ENCODE results near the gene NCF1.
"Not testable (repeated sequence)": the region's sequence is repeated elsewhere in the genome, so short reads cannot be mapped to it uniquely, and the experiment has no call there.

Gene NCF1

DNA sequence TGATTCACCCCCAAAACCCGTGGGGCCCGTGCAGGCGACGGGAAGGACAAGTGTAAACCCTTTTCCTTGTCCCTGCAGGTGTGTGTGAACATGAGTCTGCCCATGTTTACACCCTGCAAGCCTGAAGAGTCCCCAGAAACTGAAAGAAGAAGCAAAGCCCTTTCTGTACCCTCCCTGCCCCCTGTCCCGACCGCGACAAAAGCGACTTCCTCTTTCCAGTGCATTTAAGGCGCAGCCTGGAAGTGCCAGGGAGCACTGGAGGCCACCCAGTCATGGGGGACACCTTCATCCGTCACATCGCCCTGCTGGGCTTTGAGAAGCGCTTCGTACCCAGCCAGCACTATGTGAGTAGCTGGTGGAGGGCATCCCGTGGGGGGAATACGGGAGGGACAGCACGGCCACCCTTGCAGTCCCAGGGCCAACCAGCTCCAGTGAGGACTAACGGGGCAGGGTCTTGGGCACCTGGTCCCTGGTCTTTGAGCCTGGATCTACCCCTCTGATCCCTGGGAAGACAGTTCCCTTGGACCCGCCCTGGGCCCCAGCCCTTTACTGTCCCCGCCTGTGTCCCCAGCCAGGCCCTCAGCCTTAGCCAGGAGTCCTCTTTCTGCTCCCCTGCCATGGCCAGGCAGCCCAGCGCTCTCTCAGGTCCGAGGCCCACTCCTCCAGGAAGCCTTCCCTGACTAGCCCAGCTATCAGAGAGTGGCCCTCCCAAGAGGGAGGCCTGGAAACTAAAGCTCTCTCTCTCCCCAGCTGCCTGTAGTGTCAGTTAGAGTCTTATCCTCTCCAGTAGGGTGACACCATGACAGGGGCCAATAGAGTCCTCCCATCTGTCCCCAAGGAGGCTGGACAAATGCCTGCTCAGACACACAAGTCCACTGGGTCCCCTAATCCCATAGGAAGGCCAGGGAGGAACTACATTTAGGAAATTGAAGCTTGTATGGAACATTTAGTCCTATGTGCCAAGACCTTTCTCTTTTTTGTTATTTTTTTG, at the start of gene NCF1:
Gene NCF1 (plus strand): TSS at position 252 of the 991 bp plus-strand sequence. CDS start 21 bp downstream, at position 273.
- DNase-seq (ENCODE audit: low read depth): not testable (repeated sequence)

DNA sequence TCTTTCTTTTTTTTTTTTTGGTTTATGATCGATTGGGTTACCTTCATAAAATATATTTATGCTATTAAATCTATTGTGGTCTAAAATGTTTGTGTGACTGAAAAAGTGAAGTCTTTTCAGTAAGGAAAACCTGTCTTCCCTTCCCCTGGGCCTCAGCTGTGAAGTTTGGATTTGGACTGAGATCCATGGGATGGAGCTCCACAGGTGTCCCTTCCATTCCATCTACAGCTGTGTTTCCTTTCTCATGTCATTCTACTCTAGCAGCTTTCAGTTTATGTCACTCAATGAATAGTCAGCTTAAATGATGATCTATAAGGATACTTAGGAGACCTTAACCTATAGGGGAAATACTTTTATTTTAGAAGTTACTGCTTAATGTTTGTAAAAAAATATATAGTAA, 48.0 kb upstream of the NCF1 start:
- DNase-seq (ENCODE audit: low read depth): no peak

DNA sequence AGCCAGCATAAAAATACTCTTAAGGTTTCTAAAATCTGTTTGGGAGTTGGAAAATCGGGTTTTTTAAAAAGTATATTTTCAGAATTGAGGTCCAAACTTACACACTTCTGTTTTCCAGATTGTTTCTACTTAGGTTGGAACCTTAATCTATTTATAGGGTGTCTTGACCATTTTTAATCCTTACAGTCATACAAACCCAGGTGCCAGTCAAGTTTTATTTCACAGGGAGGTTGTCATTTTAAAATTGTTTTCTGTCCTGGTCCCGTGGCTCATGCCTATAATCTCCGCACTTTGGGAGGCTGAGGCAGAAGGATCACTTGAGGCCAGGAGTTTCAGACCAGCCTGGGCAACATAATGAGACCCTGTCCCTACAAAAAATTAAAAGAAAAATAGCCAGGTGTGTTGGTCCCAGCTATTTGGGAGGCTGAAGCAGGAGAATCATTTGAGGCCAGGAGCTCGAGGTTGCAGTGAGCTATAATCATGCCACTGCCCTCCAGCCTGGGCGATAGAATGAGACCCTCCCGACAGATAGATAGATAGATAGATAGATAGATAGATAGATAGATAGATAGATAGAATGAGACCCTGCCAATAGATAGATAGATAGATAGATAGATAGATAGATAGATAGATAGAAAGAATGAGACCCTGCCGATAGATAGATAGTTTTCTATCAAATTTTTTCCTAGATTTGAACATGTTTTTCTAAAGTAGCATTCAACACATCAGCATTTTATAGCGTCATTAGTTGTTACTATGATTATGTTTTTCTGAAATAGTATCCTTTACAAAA, 47.3 kb upstream of the NCF1 start:
- no peak for DNase-seq (ENCODE audit: low read depth)

DNA sequence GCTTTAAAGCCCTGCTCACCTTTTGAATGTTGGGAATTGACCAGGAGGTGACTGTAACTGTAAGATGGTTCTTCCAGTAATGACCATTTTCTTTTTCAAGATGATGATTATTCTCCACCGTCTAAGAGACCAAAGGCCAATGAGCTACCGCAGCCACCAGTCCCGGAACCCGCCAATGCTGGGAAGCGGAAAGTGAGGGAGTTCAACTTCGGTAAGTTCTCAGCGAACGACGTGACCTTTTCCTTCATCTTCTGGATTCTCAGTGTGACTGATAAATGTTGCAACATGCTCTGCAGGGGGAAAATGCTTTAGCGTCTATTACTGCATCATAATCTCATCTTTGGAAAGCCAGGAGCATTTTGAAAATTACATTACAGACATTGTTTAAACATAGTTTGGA, 45.1 kb upstream of the NCF1 start:
- DNase-seq (ENCODE audit: low read depth): not testable (repeated sequence)

DNA sequence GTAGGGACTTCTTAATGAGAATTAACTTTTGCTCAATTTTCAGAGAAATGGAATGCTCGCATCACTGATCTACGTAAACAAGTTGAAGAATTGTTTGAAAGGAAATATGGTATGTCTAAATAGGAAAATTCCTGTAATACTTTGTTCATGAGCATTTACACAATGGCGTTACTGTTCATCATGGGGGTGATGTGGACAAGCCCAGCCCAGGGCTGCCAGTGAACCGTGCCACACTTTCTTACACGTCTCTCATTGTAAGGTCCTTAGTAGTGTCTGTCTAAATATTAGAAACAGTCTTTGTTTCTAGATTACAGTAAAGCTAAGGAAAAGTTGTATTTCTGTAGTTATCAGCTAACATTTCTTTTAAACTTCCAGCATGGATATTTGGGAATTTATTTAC, 43.6 kb upstream of the NCF1 start:
- DNase-seq (ENCODE audit: low read depth): not testable (repeated sequence)

DNA sequence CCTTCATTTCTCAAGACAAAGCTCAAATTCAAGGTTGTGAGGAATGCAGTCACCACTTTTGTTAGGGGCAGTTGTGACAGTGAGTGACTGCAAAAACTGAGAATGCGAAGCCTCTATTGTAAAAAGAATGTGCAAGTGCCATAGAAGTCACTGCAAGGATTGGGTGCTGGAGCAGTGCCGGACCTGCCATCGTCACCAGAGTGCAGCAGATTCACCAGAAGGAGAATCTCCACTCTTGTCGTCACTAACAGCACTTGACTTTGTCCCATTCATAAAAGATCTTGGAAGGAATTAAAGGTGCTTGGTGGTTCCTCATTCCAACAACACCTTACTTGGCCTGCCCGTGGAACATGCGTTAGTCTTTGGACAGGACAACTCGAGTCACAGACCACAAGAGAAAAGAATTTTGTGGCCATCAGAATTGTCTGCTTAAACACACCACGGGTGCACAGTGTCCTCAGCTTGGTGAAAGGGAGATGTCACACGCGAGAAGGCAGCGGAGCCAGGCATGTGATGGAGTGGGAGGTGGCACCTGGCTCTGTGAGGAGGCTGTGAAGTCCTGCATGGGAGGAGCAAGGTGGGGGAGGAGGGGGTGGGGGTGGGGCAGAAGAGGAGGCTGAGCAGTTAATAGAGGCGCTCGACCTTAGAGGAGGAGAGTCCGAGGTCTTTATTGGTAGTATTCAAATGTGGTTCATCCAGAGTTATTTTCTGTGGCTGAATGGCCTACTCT, 33.7 kb upstream of the NCF1 start:
- DNase-seq (ENCODE audit: low read depth): not testable (repeated sequence)

DNA sequence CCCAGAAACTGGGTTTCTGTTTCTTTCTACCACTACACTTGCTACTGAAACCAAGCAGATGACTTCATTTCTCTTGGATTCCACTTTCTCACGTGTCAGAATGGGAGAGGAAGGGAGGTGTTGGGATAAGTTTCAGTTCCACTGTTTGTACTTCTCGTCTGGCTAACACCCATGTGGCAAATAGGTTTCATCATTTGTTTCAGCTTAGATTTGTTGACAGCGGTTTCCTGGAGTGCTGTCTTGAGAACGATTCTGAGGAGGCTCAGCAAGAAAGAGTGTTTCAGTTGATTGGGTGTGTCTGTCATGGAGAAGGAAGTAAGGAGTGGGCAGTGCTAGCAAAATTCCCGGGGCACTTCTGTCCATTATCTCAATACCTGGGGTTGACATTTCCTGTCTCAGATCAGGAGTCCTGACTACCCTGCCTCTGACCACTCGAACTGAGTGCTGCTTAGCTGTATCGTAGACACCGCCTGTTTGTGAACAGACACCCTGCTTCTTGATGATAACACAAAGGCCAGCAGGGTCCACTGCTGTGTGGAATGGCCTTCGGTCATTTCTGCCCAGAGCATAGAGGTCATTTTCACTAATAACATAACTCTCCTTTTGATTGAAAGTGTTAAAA, 29.8 kb upstream of the NCF1 start:
- DNase-seq (ENCODE audit: low read depth): not testable (repeated sequence)

DNA sequence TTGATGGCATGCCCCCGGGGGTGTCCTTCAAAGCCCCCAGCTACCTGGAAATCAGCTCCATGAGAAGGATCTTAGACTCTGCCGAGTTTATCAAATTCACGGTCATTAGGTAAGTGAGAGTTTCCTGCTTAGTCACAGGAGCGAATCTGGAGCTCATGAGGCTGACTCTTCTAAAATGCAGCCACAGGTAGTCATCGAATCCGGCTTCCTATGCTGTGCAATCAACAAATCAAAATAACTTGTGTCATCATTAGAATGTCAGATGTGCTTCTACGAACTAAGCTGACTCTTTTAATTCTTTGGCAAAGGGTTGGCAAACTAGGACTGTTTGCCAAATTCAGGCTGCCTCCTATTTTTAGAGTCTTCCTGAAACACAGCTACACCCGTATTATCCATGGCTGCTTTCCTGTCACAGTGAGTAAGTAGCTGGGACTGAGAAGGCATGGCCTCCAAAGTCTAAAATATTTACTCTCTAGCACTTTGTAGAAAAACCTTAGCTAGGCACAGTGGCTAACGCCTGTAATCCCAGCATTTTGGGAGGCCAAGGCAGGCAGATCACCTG, 19.8 kb upstream of the NCF1 start:
- DNase-seq (ENCODE audit: low read depth): not testable (repeated sequence)

DNA sequence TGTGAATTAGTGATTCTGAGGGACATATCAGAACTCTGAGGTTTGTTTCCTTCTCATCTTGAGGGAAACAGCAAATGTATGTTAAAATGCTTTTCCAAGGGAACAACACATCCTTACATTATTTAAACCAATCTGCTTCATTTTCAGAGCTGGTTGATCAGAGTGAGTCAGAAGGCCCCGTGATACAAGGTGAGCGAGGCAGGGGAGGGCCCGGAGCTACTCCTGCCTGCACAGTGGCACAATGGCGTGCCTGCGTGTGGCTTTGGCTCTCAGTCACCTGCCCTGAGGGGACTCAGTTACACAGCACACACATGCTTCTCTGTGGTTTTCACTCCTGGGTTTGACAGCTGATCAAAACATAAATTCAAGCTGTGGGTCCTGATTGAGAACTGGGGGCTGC, 17.1 kb upstream of the NCF1 start:
- DNase-seq (ENCODE audit: low read depth): not testable (repeated sequence)

DNA sequence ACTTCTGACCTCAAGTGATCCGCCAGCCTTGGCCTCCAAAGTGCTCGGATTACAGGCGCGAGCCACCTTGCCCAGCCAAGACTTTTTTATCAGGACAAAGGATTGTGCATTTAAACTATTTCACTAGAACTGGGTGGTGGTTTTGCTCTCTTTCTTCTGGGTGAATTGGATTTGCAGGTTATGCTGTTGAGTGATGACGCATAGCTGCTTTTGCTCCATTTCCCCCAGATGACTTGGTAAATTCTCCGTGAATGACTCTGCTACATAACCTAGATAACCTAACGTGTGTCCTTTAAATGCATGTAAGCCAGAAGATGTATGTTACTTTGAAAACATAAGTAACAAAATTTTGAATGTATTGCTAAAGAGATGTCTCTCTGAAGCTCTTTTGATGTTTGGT, 15.5 kb upstream of the NCF1 start:
- not testable (repeated sequence) for DNase-seq (ENCODE audit: low read depth)

DNA sequence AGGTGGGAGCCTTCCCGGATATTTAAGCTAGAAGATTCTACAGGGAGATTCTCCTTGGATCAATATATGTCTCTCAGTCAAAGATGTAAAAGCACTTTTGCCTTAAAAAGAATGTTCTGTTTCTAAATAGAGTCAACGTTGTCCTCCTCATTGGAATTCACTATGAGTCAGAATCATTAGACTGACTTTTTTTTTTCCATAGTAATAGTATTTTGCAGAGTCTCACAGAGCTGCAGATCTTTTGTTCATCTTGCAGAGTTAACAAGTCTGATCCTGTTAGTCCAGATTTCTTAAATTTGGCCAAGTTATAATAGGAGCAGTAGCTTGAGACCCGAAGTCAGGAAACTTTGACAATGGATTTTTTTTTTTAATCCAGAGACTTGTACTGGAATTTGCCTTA, 14.8 kb upstream of the NCF1 start:
- not testable (repeated sequence) for DNase-seq (ENCODE audit: low read depth)

DNA sequence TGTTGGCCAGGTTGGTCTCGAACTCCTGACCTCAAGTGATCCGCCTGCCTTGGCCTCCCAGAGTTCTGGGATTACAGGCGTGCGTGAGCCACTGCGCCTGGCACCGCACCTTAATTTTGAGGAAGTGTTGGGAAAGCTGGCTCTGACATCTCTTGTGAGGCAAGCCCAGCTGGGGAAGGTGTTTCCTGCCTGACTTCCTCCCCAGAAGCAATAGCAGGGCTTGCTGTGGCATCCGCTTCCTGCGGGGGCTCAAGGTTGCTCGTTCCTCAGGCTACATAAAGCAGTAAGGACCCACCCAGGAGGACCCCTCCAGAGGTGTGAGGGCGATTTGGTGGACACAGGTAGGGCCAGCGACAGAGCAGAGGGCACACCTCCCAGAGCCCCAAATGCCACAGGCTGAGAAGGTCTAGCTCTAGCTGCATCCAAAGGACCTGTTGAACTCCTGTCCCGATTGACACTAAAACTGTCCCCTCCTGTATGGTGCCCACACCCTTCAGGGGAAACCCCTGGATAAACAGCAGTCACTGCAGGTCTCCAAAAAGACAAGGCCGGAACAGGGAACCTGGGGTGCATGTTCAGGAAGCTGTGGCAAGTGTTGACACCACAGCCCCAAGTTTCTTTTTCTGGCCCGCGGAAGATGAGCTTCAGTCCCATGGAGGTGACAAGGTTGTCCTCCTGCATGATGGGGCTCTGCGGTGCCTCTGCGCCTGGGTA, 8.4 kb upstream of the NCF1 start:
- DNase-seq (ENCODE audit: low read depth): not testable (repeated sequence)

DNA sequence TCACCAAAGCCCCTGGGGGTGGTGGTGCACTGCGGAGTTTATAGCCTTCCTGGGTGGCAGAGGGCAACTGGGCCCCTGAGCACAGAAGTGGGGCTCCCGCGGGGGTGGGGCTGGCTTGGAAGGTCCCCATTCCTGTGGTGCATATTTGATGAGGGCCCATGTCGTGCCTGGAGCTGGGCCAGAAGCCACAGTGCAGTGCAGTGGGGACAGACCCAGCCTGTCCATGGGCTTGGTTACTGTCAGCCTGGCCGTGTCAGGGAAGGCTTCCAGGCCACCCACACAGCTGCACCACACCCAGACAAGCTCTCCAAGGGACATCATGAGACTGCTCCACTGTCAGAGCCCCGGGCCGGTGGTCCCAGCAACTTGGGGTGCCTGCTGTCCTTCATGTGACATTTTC, 7.3 kb upstream of the NCF1 start:
- DNase-seq (ENCODE audit: low read depth): not testable (repeated sequence)

DNA sequence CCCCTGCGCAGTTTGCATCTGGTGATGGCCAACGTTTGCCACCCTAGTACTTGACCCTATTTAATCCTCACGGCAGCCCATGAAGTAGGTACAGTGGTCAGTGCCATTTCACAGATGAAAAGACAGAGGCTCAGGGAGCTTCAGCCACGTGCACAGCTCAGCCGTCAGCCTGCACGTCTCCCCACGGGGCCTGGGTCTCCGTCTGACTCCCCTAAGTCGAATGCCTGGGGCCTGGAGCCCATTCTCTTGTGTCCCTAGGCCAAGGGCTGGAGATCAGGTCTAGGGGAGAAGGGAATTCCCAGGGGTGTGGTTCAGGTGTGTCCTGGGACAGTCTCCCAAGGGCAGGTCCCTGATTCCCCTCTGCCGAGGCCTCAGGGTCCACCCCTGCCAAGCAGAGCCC, 6.8 kb upstream of the NCF1 start:
- DNase-seq (ENCODE audit: low read depth): not testable (repeated sequence)

DNA sequence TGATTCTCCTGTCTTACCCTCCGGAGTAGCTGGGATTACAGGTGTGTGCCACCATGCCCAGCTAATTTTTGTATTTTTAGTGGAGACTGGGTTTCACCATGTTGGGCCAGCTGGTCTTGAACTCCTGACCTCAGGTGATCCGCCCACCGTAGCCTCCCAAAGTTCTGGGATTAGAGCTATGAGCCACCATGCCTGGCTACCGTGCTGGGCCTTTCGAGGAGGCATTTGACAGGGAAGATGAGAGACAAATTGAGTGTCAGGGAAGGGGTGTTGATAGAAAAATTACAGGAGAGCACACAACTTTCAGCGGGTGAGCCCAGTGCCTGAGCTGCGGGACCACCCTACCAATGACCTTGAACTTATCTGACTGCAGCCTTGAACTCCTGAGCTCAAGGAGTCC, 3.7 kb upstream of the NCF1 start:
- DNase-seq (ENCODE audit: low read depth): not testable (repeated sequence)

DNA sequence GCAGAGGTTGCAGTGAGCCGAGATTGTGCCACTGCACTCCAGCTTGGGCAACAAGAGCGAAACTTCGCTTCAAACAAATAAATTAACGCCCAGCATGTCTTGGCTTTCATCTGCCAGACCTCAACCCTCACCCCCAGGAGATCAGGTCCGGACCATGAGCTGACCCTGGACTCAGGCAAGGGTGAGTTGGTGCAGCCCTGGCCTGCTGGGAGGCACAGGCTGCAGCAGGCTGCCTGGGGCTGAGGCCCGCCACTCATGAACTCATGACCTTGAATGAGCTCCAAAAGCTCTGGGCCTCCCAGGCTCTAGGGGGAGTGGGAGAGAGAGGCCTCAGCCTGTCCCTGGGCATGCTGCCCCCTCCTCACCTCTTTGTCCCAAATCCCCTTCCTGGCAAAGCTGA, 1.7 kb upstream of the NCF1 start:
- DNase-seq (ENCODE audit: low read depth): not testable (repeated sequence)

DNA sequence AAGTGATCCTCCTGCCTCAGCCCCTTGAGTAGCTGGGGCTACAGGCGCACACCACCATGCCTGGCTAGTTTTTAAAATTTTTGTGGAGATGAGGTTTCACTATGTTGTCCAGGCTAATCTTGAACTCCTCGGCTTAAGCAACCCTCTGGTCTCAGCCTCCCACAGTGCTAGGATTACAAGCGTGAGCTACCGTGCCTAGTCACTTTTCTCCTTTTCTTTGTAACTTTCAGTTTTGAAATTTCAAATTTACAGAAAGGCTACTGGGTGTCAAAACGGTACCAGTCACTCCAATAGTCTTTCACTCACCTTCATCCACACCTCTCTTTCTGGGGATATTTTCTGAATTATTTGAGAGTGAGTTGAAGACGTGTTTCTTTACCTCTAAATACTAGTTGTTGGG, 1.3 kb downstream of the NCF1 start:
- DNase-seq (ENCODE audit: low read depth): not testable (repeated sequence)

DNA sequence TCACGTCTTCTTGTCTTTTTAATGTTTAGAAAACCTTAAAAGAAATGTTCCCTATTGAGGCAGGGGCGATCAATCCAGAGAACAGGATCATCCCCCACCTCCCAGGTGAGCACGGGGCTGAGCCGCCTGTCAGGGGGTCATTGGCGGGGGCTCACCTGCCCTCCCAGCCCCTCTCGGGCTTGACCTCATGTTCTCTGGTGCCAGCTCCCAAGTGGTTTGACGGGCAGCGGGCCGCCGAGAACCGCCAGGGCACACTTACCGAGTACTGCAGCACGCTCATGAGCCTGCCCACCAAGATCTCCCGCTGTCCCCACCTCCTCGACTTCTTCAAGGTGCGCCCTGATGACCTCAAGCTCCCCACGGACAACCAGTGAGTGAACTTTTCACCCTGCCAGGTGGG, 5.2 kb downstream of the NCF1 start:
- not testable (repeated sequence) for DNase-seq (ENCODE audit: low read depth)

DNA sequence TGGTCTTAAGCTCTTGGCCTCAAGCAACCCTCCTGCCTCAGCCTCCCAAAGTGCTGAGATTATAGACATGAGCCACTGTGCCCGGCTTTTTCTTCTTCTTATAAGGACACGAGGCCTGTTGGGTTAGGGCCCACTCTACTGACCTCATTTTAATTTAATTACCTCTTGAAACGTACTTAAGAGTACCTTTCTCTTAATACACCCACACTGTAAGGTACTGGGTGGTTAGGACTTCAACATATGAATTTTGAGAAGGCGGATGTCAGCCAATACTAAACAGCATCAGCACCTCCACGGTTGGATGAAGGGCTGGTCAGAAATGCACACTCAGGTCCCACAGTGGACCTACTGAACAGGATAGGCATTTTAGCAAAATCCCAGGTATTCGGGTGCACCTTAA, 7.9 kb downstream of the NCF1 start:
- not testable (repeated sequence) for DNase-seq (ENCODE audit: low read depth)

DNA sequence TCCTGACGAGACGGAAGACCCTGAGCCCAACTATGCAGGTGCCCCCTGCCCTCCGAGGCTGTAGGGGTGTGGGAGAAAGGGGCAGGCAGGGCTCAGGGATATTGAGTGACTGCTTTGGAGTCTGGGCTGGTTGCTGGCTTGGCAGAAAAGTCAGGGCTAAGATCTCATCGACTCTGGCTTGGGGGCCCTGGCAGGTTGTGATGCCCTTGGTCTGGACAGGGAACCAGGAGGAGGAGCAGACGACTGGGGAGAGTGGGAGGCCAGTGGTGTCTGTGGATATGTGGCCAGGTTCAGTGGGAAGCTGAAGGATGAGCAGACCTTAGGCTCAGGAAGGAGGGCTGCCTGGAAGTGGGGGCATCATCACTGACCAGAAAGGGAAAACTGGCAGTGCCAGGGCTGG, 9.8 kb downstream of the NCF1 start:
- DNase-seq (ENCODE audit: low read depth): not testable (repeated sequence)
